Colon (tissue), 2 donors: ENCODE data around the gene IL22RA2.

ENCODE experiments used
- FAIRE-seq: peaks from 2 replicates; lab custom pipeline; 2012; peaks lifted over from hg19 to GRCh38; lab: Jason Lieb, UNC
- donor health status: control.
- donor health status: control.

IL22RA2 gene

GRCh38 chr6:137166247-137167098 is 7.0 kb downstream of the IL22RA2 start:
- no peak for FAIRE-seq

GRCh38 chr6:137165375-137166246 is 7.8 kb downstream of the IL22RA2 start:
- no peak for FAIRE-seq

- FAIRE-seq: no peak
Observed at GRCh38 chr6:137163732-137164318, 9.6 kb downstream of the IL22RA2 start.

- FAIRE-seq: no peak
Observed at GRCh38 chr6:137162692-137163306, 10.6 kb downstream of the IL22RA2 start.

GRCh38 chr6:137161949-137162348 is 11.5 kb downstream of the IL22RA2 start:
- no peak for FAIRE-seq

GRCh38 chr6:137160763-137161162 is 12.7 kb downstream of the IL22RA2 start:
- no peak for FAIRE-seq

- no peak for FAIRE-seq
Observed at GRCh38 chr6:137159912-137160311, 13.5 kb downstream of the IL22RA2 start.

GRCh38 chr6:137157601-137158000 is 15.8 kb downstream of the IL22RA2 start:
- no peak for FAIRE-seq

GRCh38 chr6:137156650-137157049 is 16.8 kb downstream of the IL22RA2 start:
- FAIRE-seq: no peak

GRCh38 chr6:137155830-137156229 is 17.6 kb downstream of the IL22RA2 start:
- FAIRE-seq: no peak

- no peak for FAIRE-seq
Observed at GRCh38 chr6:137150072-137150471, 23.4 kb downstream of the IL22RA2 start.

GRCh38 chr6:137149035-137149393 is 24.4 kb downstream of the IL22RA2 start:
- FAIRE-seq: no peak

GRCh38 chr6:137148306-137149034 is 25.0 kb downstream of the IL22RA2 start:
- no peak for FAIRE-seq

GRCh38 chr6:137147195-137147594 is 26.2 kb downstream of the IL22RA2 start:
- no peak for FAIRE-seq

- no peak for FAIRE-seq
Observed at GRCh38 chr6:137146206-137146605, 27.2 kb downstream of the IL22RA2 start.

- no peak for FAIRE-seq
Observed at GRCh38 chr6:137145421-137145820, 28.0 kb downstream of the IL22RA2 start.

GRCh38 chr6:137136065-137136464 is 37.4 kb downstream of the IL22RA2 start:
- FAIRE-seq: peak; percentile 71

GRCh38 chr6:137134483-137134882 is 39.0 kb downstream of the IL22RA2 start:
- FAIRE-seq: no peak

- no peak for FAIRE-seq
Observed at GRCh38 chr6:137133122-137133521, 40.3 kb downstream of the IL22RA2 start.

GRCh38 chr6:137126875-137127485 is 46.5 kb downstream of the IL22RA2 start:
- FAIRE-seq: no peak

GRCh38 chr6:137123078-137123477 is 50.4 kb downstream of the IL22RA2 start:
- no peak for FAIRE-seq
